LNCAP (cell line): ENCODE results near the gene GJB2.

Experiments
- CTCF ChIP-seq: fragments of 450-650 bp; IDR thresholded peaks from 2 replicates; pipeline ENCODE4 v1.5.1; 2017; ENCODE audit warnings: mild to moderate bottlenecking

GJB2 gene

GRCh38 chr13:20146381-20146780 lies 46.4 kb downstream of the GJB2 start:
- no peak for TF ChIP-seq CTCF

- no peak for TF ChIP-seq CTCF
Observed at GRCh38 chr13:20145521-20145920, 47.2 kb downstream of the GJB2 start.

GRCh38 chr13:20144141-20144850 lies 48.4 kb downstream of the GJB2 start:
- TF ChIP-seq CTCF: no peak

GRCh38 chr13:20142927-20143480 lies 49.7 kb downstream of the GJB2 start:
- TF ChIP-seq CTCF: no peak

GRCh38 chr13:20142023-20142926 lies 50.5 kb downstream of the GJB2 start:
- no peak for TF ChIP-seq CTCF

GRCh38 chr13:20141238-20142022 lies 51.3 kb downstream of the GJB2 start:
- TF ChIP-seq CTCF: no peak

- no peak for TF ChIP-seq CTCF
Observed at GRCh38 chr13:20140487-20140886, 52.3 kb downstream of the GJB2 start.
